GM12878 (cell line): ENCODE measurements around the gene PPM1G. TPM values are rescaled to one million over a fixed set of nuclear protein-coding genes. Genes with fewer than 3 reads are reported as not detected.

ENCODE experiments used
- ATAC-seq: fragments of 200-7000 bp; cut with Tn5 transposase; 3 replicates; pipeline ENCODE4 v1.9.1; 2020; ENCODE audit warnings: mild to moderate bottlenecking, moderate library complexity
- BruUV-seq: library from RNA; stranded (reverse); fragments of 400-500 nt; replicated peaks from 2 replicates; lab custom pipeline; 2021; lab: Mats Ljungman, UMichigan
- CTCF ChIA-PET: fragments of 300-600 bp; sonication (Branson Sonifier 250); formaldehyde crosslinking; extraction: SDS; loops from one replicate; lab custom pipeline; 2021; ENCODE audit warnings: inconsistent platforms; lab: Yijun Ruan, JAX
- POLR2A ChIA-PET: fragments of 350-600 bp; formaldehyde crosslinking; extraction: SDS; loops from one replicate; lab custom pipeline; 2021; ENCODE audit warnings: inconsistent platforms; lab: Charles Lee
- RAD21 ChIA-PET: fragments of 300-600 bp; sonication (Branson Sonifier 250); formaldehyde crosslinking; loops from one replicate; lab custom pipeline; 2023; ENCODE audit warnings: antibody characterized with exemption; ENCODE audit not compliant: unreplicated experiment; lab: Charles Lee
- SMC1A ChIA-PET: fragments of 300-600 bp; sonication (Branson Sonifier 250); formaldehyde crosslinking; loops from one replicate; lab custom pipeline; 2023; ENCODE audit not compliant: unreplicated experiment, uncharacterized antibody; lab: Charles Lee
- DNase-seq: peaks from one replicate; pipeline ENCODE4 v3.0.0-alpha.2; 2011; ENCODE audit warnings: low read depth, low spot score
- FAIRE-seq: peaks from 3 replicates; lab custom pipeline; 2011; peaks lifted over from hg19 to GRCh38; lab: Jason Lieb, UNC
- H2AFZ ChIP-seq: 2 replicates; pipeline ENCODE4 v1.6.0; 2011; ENCODE audit warnings: low read depth, low read length, control low read depth; ENCODE audit not compliant: control insufficient read depth
- H3K27ac ChIP-seq: 2 replicates; pipeline ENCODE4 v1.5.1; 2011; ENCODE audit warnings: control low read depth; ENCODE audit not compliant: control insufficient read depth, insufficient read depth
- H3K27me3 ChIP-seq, 2 experiments: replicated peaks in 1 of 2; 2 replicates each; pipeline versions ENCODE4 v1.6.0 to v1.6.1; 2011; ENCODE audit warnings: low read length in 1 of 2; ENCODE audit not compliant: control insufficient read depth in 2 of 2, insufficient read depth in 2 of 2
- H3K36me3 ChIP-seq, 2 experiments: 2 replicates each; pipeline ENCODE4 v1.5.1; 2011; ENCODE audit warnings: low read length in 1 of 2; ENCODE audit not compliant: control insufficient read depth in 2 of 2, insufficient read depth in 2 of 2
- H3K4me1 ChIP-seq: 2 replicates; pipeline ENCODE4 v1.6.1; 2011; ENCODE audit warnings: mild to moderate bottlenecking, low read length, moderate library complexity, mixed read lengths; ENCODE audit not compliant: control insufficient read depth, insufficient read depth
- H3K4me2 ChIP-seq: 2 replicates; pipeline ENCODE4 v1.6.0; 2011; ENCODE audit warnings: control low read depth; ENCODE audit not compliant: control insufficient read depth, insufficient read depth
- H3K4me3 ChIP-seq: fragments of 200-600 bp; sonication (generic); 2 replicates; pipeline ENCODE4 v1.5.1; 2016
- H3K79me2 ChIP-seq: 2 replicates; pipeline ENCODE4 v1.6.0; 2011; ENCODE audit warnings: low read length; ENCODE audit not compliant: control insufficient read depth, insufficient read depth
- H3K9ac ChIP-seq: 2 replicates; pipeline ENCODE4 v1.8.0; 2011; ENCODE audit warnings: low read length, control low read depth, mixed read lengths; ENCODE audit not compliant: control insufficient read depth, insufficient read depth
- H3K9me3 ChIP-seq: replicated peaks from 3 replicates; pipeline ENCODE4 v1.5.1; 2011; ENCODE audit warnings: mild to moderate bottlenecking, low read length; ENCODE audit not compliant: control insufficient read depth, insufficient read depth
- H4K20me1 ChIP-seq: 2 replicates; pipeline ENCODE4 v1.6.0; 2011; ENCODE audit not compliant: control insufficient read depth, insufficient read depth
- IKZF2 ChIP-seq, 2 experiments: fragments of 450-650 bp; IDR thresholded peaks; 2 replicates each; pipeline ENCODE4 v1.6.1; 2017; ENCODE audit warnings: mild to moderate bottlenecking in 2 of 2, moderate library complexity in 2 of 2
- LARP7 ChIP-seq: fragments of 450-650 bp; IDR thresholded peaks from 2 replicates; pipeline ENCODE4 v1.6.1; 2017; ENCODE audit warnings: mild to moderate bottlenecking
- RELB ChIP-seq: fragments of 450-650 bp; IDR thresholded peaks from 2 replicates; pipeline ENCODE4 v1.6.1; 2017; ENCODE audit warnings: low read depth, mild to moderate bottlenecking, moderate library complexity
- SMAD5 ChIP-seq: IDR thresholded peaks from 2 replicates; pipeline ENCODE4 v1.6.1; 2016; ENCODE audit warnings: antibody characterized with exemption, low read depth
- TCF3 ChIP-seq: IDR thresholded peaks from 2 replicates; pipeline ENCODE4 v1.6.1; 2012; ENCODE audit warnings: low read depth, mild to moderate bottlenecking, low read length, borderline replicate concordance; ENCODE audit not compliant: insufficient read depth
- ZSCAN29 ChIP-seq: fragments of 450-650 bp; IDR thresholded peaks from 2 replicates; pipeline ENCODE4 v1.6.1; 2017; ENCODE audit warnings: mild to moderate bottlenecking, moderate library complexity
- WGBS: methylation state at CpG from one replicate; pipeline ENCODE4 v1.1.6; 2016; ENCODE audit warnings: low lambda C conversion rate; ENCODE audit not compliant: insufficient replicate concordance, insufficient coverage; ENCODE audit errors: missing lambda C conversion rate; 5-methylcytosine and 5-hydroxymethylcytosine counted together
- in situ Hi-C: fragments of 300-500 bp; cut with MboI; formaldehyde crosslinking; loops from 9 replicates; pipeline ENCODE4 v1.14.3; 2018; ENCODE audit warnings: mixed read lengths
- intact Hi-C: fragments of 100-400 bp; cut with micrococcal nuclease; formaldehyde crosslinking; loops from one replicate; pipeline ENCODE4 v1.14.2; 2022; ENCODE audit not compliant: unreplicated experiment
- polyA plus RNA-seq, 11 experiments: library from polyadenylated mRNA; depleted of rRNA in 4 of 11; unstranded in 6 of 11; stranded (reverse) in 5 of 11; fragments of >200 nt; fragmentation: Nextera tagmentation in 4 of 11; fragmentation: Illumina TruSeq in 1 of 11; extraction: Ambion mirVana in 4 of 11; extraction: Trizol in 1 of 11; gene quantifications; 1 replicate in 1 of 11; 2 replicates in 10 of 11; pipeline versions ENCODE4 v1.2.1 to v1.2.3, GENCODE V29; 2011 to 2016; ENCODE audit warnings: inconsistent platforms in 2 of 11, missing spikeins in 2 of 11, low read depth in 1 of 11
- total RNA-seq, 4 experiments: library from RNA; depleted of rRNA in 3 of 4; stranded (reverse); fragments of >200 nt in 3 of 4; fragmentation: Illumina TruSeq in 1 of 4; extraction: Trizol in 1 of 4; gene quantifications; 2 replicates each; pipeline versions ENCODE4 v1.2.1 to v1.2.3, GENCODE V29; 2013 to 2021

Gene PPM1G
- total and polyA plus RNA-seq, 10 of the 15 experiments (the other 5 are each of a cell fraction or from before 2014, with no cell fraction given), result 68.8 to 171 (median 121) TPM

GRCh38 chr2:27445615-27446014 is 36.2 kb upstream of the PPM1G start:
- CTCF ChIA-PET, result interaction anchor here (1.1 to 1.5 kb wide), 2 partner anchors 17 to 237 kb away, joined by 3 to 4 read pairs; partner anchors contain the start of gene NRBP1
- Histone ChIP-seq H3K79me2 (no peaks in the 10 kb centered on the region), H3K4me2 (no peak overlapping the region)

GRCh38 chr2:27445155-27445554 is 35.8 kb upstream of the PPM1G start:
- Histone ChIP-seq H3K79me2 (no peaks in the 10 kb centered on the region), H4K20me1 (no peaks in the 10 kb centered on the region), H3K4me2 (no peak overlapping the region), H3K9ac (no peak overlapping the region), H2AFZ (no peak overlapping the region), H3K4me1 (no peaks in the 10 kb centered on the region), H3K9me3 (no peaks in the 10 kb centered on the region), H3K36me3 (peaks cover 10 to 13% of the 10 kb centered on the region in 2 experiments), H3K27ac (no peak overlapping the region), H3K4me3 (no peak overlapping the region), H3K27me3 (no peaks in the 10 kb centered on the region)
- no TSS peak for BruUV-seq
- ChIA-PET POLR2A (interaction anchor here (1.1 kb wide), 1 partner anchor 76 kb away, joined by 4 read pairs; no protein-coding TSS in a partner anchor), RAD21 (no interaction called here), CTCF (interaction anchor here (1.1 to 1.5 kb wide), 2 partner anchors 17 to 237 kb away, joined by 3 to 4 read pairs; partner anchors contain the start of gene NRBP1), SMC1A (no interaction called here)
- WGBS, result 97% methylated on average over 8 of the region's 8 CpGs
- DNase-seq (no peak), FAIRE-seq (no peak), ATAC-seq (no peak)
- in situ Hi-C loops, result no loop called here
- intact Hi-C loops, result no loop called here
- TF ChIP-seq RELB, result no peak
- TF ChIP-seq TCF3, result no peak
- no peak for TF ChIP-seq IKZF2 (IDR thresholded peaks at IDR 0.05)
- no peak for TF ChIP-seq LARP7
- TF ChIP-seq SMAD5, result no peak

More at GRCh38 chr2:27445615-27446014, 36.2 kb upstream of the PPM1G start:
- SMC1A ChIA-PET, result interaction anchor here (1.0 to 1.1 kb wide), 2 partner anchors 8 to 17 kb away, joined by 3 read pairs; no protein-coding TSS in a partner anchor
- WGBS, result 97% methylated on average over 8 of the region's 8 CpGs
- H3K4me1 ChIP-seq, result no peaks in the 10 kb centered on the region
- no peak overlapping the region for H2AFZ ChIP-seq
- no peak overlapping the region for H3K4me3 ChIP-seq
- peaks cover 6 to 12% of the 10 kb centered on the region in 2 experiments for H3K36me3 ChIP-seq
- H4K20me1 ChIP-seq, result no peaks in the 10 kb centered on the region
- no peaks in the 10 kb centered on the region for H3K9me3 ChIP-seq
- intact Hi-C loops (no loop called here), in situ Hi-C loops (no loop called here)
- no peak overlapping the region for H3K27ac ChIP-seq
- ATAC-seq (no peak), DNase-seq (no peak), FAIRE-seq (no peak)
- H3K27me3 ChIP-seq, result no peaks in the 10 kb centered on the region
- POLR2A ChIA-PET, result interaction anchor here (0.8 to 1.1 kb wide), 2 partner anchors 61 to 76 kb away, joined by 4 read pairs; no protein-coding TSS in a partner anchor
- TF ChIP-seq ZSCAN29, result no peak
- RAD21 ChIA-PET, result no interaction called here
- BruUV-seq, result no TSS peak
- H3K9ac ChIP-seq, result no peak overlapping the region
